NCI-H446 (cell line): ENCODE measurements around the gene CHST5.
"Not testable (repeated sequence)": the region's sequence is repeated elsewhere in the genome, so short reads cannot be mapped to it uniquely, and the experiment has no call there.

Experiments used
- DNase-seq, 2 experiments: peaks; one replicate each; lab custom pipeline; 2025; lab: John Stamatoyannopoulos, UW

The CHST5 gene

DNA sequence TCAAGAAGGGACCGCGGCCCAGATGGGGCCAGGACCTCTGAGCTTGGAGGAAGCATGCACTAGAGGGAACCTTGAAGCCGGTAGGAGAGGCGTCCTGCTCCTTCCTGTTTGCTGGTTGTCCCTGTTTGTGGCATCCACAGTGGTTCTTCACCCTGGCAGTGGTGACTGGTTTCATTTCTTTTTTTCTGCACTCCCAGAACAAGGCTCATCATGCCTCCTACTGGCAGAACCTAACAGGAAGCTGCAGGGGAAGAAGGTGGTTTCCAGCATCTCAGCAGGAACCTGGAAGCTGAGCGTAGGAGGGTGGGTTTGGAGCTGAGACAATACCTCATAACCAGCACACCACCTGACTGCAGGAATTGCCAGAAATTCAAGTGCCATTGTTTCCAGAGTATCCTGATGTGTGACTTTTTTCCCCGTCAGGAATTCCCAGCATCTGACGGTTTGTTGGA is 14.3 kb upstream of the CHST5 start:
- DNase-seq: peak in 1 of 2 experiments; percentile 9

DNA sequence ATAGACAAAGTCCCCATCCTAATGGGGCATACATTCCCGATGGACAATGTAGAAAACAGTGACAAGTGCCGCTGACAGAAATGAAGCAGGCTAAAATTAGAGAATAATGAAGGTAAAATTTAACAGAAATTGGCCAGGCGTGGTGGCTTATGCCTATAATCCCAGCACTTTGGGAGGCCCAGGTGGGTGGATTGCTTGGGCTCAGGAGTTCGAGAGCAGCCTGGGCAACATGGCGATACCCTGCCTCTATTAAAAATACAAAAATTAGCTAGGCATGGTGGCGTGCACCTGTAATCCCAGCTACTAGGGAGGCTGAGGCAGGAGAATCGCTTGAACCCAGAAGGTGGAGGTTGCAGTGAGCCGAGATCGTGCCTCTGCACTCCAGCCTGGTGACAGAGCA is 12.5 kb upstream of the CHST5 start:
- not testable (repeated sequence) for DNase-seq

DNA sequence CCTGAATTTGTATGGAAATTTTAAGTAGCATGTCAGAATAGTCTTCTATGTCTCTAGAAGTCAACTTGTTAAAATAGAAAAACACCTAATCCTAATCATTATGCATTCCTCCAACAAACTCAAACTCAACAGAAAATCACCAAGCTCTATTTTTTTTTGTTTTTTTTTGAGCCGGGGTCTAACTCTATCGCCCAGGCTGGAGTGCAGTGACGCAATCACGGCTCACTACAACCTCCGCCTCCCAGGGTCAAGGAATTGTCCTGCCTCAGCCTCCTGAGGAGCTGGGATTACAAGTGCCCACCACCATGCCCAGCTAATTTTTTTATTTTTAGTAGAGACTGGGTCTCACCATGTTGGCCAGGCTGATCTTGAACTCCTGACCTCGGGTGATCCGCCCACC is 10.4 kb upstream of the CHST5 start:
- DNase-seq: no peak

DNA sequence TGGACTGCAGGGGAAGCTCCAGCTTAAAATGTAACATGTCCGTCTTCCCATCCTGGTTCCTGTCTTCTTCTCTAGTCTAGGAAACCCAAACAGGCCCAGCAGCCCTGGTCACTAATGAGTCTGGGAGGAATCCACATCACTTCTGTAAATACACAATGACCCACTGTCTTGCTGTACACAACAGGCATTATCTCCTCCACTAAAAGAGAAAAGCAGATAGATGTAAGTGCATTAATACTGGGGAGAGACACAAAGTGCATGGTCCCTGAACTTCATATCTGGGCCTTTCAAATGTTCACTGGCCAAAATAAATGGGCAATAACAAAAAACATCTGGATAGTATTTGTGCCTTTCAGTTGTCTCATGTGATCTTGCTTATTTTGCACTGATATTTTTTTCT is 10.0 kb upstream of the CHST5 start:
- DNase-seq: not testable (repeated sequence)

DNA sequence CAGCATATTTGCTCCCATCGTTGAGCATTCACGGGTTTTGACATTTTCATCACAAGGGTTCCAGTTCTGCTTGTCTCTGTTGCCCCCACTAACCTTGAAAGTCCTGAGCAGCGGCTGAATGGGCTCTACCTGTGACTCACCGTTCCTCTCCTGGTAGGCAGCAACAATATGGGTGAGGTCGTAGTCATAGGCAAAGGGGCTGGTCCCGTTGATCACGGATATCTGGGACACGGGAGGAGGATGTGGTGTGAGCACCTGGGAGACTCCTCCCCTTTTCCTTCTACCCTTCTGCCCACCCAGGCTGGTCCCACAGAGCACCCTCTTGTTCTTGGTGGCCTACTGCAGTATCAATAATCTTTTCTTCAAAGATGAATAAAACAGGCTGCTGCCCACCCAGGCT is 6.6 kb upstream of the CHST5 start:
- DNase-seq: not testable (repeated sequence)

DNA sequence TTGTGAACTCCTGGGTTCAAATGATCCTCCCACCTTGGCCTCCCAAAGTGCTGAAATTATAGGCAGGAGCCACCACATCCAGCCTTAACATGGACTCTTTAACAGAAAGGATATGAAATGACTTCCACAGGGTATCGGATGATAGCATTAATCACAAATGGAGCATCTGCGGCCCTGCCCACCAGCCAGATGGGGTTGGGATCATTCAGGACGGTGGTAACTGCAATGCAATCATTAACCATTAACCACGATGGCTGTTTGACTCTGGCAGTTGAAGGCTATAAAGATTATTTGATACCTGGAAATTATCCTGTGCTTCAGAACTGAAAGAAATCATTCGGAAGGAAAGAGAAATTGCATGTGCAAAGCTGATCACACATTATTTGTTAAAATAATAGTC is 5.3 kb upstream of the CHST5 start:
- no peak for DNase-seq

DNA sequence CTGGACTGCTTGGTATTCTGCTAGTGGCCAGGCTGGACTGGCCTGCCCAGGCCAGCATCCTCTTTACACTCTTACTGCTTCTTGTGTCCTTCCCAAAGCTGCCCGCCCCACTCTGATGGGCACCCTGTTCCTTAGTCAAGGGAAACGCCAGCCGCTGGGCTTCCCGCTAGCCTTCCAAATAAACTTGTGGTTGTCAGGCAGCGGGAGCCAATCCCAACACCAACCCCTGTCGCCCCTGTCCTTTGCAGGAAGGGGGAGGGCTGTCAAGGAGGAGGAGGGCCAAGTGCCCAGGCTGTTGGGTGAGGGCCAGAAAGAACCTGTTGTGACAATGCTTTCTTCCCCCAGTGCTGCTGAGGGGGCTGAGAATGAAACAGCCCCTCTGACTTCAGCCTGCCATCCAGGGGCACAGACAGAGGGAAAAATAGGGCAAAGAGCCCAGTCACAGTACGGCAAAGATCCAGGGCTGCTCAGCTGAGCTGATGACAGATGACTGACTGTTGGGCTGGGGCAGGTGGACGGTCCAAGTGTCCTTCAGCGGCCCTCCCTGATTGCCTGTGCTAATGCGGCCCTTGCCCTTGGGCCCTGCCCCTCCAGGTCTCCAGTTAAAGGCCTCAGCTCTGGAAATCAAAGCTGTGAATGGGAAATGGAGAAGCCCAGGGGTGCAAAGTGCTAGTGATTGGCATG is 3.1 kb upstream of the CHST5 start:
- not testable (repeated sequence) for DNase-seq

DNA sequence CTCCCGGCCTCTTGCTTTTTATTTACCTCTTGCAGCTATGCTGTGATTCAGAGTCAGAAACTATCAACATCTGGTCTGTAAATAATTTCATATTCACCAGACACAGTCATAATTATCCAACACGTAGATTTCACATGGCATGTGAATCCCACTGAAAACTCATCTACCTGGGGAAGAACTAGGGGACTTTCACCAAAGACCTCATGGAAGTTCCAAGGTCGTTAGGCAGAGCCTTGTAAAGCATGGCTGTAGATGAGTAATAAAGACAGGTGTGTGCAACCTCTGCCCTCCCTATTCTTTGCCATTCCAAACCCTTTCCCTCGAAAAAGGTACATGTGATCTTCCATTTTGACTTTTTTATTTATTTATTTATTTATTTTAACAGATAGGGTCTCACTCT is 1.9 kb upstream of the CHST5 start:
- no peak for DNase-seq

DNA sequence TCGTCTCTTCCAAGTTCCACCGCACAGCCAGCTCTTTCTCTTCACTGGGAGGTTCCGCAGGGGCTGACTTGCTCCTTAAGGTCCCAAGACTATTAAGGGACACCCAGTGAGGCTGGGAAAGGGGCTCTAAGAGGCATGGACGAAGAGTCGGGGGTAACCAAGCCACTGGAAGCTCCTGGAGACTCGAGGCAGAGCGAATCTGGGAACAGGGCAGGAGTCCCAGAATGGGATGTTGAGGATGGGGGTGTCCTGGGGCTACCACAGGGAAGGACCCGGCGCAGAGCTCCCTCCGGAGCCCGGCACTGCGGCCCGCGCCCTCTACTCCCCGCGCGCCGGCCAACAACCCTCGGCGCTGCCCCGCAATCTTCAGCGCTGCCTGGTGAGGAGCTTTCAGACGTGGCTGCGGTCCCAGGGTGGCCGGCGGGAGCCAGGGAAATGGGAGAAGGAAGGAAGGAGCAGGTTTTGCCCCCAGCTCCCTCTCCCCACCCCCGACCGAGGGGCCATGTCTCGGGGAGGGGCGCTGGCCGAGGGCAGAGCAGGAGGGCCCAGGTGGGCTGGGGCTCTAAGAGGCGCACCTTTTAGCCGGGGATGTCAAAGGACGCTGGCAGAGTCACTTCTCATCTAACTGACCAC is 581 bp downstream of the CHST5 start:
- no peak for DNase-seq

DNA sequence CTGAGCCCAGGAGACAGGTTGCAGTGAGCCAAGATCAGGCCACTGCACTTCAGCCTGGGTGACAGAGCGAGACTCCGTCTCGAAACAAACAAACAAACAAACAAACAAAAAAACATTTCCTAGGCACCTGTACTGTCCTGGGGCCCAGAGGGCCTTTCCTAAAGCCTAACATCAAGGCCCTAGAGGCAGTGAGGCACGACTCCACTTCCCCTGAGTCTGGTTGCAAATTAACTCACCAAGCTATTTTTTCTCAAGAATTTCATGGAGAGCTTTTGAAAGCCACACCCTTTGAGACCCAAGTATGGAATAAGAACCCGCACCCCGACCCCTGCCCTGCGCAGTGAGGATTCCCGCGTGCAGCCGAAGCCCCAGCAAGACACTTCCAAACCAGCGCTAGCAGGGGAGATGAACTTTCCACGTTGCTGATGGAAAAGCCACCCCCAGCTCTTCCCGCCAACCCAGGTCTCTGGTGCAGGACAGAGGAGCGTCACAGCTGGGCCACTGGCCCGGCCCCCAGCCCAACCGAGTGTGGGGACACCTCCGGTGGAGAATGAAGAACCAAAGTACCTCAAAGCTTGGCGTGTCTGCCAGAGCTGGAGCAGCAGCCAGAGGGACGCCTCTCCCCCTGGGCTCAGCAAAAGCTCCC is 1.2 kb downstream of the CHST5 start:
- DNase-seq: no peak

DNA sequence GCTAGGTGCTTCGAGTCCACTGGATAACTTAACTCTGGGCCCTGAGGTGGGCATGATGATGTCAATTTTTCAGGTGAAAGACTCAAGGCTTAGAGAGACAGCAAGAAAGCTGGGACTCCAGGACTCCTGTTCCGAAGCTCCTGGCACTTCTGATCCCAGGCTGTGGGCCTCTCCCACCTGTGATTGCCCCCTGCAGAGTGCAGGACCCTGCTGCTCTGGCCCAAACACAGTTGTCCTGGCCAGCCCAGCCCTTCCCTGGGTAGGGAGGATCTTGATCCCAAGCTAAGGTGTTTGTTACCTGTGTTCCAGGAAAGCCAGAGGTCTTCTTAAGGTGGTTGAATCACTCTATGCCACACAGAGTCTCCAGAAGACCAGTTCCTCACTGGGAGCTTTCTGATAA is 3.1 kb downstream of the CHST5 start:
- DNase-seq: no peak

DNA sequence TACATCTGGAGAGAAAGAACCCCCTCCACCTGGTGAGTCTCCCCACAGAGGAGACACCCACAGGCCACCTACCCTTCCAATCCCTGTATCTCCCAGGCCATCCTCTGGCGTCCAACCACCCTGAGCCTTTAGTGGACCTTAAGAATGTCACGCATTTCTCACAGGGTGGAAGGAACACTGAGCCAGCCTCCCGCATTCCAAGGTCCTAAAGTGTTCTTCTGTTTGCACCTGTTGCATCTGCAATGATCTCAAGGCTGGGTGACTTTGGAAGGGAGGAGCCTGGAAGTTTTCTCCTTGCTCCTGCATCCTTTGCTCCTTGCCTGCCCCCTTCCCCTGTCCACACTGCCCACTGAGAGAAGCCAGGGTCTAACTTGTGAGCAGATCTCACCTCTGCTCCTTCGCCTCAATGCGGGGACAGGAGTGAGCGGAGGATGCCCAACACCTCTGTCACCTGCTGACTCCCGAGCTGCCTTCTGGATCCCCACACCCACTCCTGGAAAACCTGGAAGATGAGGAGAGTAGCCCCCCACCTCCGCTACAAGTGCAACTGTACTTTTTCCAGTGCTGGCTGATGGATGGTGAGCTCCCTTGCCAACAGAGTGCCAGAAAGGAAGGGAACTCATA is 3.7 kb downstream of the CHST5 start:
- no peak for DNase-seq

DNA sequence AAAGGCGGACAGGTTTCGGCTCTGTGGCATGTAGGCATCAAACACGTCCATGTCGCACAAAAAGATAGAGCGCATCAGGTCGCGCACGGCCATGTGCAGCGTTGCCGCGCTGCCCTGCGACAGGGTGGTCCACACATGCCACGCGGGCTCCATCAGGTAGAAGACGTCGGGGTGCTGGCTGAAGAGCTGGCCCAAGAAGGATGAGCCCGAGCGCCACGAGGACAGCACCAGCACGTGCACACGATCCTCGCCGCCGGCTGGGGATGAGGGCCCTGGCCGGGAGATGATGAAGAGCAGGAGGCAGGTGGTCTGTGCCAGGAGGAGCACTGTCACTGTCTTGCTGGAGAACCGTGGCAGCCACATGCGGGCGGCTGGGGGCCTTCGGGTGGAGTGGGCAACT is 5.9 kb downstream of the CHST5 start:
- no peak for DNase-seq

DNA sequence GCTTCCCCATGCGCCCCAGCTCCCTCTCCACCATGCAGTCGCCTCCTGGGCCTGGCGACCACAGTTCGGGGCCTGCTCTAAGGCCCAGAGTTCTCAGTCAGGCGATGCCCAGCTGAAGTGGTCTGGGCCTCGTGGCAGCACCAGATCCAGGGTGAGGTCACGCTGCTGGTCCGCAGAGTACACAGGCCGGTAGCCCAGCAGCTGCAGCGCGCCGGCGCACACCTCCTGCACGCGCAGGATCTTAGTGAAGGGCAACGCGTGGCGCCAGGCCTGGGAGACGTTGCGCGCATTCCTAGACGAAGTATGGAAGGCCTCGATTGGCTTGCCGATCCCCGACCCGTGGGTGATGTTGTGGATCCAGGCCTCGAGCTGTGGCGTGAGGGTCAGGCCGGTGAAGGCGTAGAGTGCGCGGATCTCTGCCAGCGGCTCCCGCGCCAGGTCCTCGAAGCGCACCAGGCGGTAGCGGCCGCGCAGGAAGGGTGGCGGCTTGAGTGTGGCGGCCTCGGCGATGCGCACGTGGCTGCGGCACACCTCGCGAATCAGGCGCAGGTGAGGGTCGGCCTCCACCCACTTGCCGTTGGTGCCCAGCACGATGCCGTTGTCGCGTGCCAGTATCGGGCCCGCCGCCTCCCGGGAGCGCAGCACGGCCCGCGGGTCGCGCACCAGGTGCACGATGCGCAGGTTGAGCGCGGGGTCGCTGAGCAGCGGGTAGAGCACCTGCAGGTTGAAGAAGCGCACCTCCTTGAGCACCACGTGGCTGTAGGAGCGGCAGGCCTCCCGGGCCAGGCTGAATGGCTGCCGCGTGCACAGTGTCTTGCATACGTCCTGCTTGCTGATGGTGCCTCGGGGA is 6.6 kb downstream of the CHST5 start:
- DNase-seq: no peak

DNA sequence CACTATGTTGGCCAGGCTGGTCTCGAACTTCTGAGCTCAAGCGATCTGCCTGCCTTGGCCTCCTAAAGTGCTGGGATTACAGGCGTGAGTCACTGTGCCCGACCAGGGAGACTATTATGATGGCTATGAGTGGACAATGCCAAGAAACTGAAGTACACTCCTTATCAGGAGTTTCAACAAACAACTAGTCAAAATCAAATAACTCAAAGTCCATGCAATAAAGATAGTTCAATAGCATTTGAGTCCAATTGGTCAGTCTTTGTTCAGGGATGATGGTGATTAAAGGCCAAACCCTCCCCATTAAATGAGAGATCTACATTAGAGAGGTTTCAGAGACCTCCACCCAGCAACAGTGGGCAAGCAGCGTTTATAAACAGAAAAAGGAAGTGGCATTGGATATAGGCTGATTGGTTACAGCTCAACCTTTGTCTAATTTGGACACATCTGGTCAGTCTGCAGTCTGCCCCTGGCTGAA is 8.0 kb downstream of the CHST5 start:
- DNase-seq: no peak

DNA sequence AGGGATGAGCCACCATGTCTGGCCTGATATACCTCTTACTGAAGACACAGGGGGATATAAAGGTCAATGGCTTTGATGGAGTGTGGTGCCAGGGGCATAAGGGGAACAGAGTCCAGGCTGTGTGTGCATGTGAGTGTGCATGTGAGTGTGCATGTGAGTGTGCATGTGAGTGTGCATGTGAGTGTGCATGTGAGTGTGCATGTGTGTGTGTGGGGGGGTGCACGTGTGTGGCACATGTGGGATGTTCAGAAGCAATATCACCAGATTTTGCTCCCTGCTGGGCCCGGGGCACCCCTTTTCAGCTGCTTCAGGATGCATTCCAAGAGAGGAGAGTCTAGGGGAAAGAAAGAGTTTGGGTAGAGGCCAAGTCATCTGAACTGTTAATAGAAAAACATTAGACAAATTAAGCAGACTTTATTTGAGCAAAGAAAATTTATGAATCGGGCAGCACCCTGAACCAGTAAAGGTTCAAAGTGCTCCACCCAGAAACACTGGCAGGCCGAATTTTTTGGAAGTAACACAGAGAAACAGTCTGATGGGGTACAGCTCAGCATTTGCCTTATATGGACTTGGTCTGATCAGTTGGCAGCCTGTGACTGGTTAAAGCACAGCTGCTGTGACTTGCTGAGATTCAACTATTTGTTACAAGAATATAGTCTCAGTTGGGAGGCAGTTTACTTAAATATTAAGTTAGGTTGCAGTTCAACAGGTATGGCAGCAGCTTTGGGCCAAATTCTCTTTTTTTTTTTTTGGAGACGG is 9.7 kb downstream of the CHST5 start:
- DNase-seq: no peak

DNA sequence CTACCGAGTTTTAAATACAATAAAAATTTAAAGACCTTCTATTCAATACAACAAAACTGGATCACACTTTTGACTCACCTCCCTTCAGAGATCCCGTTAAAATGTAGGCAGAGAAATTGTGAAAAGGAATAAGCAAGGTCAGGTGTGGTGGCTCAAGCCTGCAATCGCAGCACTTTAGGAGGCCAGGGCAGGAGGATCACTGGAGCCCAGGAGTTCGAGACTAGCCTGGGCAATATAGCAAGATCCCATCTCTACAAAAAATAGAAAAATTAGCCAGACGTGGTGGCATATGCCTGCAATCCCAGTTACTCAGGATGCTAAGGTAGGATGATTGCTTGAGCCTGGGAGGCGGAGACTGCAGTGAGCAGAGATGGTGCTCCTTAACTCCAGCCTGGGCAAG is 16.7 kb downstream of the CHST5 start:
- DNase-seq: no peak

DNA sequence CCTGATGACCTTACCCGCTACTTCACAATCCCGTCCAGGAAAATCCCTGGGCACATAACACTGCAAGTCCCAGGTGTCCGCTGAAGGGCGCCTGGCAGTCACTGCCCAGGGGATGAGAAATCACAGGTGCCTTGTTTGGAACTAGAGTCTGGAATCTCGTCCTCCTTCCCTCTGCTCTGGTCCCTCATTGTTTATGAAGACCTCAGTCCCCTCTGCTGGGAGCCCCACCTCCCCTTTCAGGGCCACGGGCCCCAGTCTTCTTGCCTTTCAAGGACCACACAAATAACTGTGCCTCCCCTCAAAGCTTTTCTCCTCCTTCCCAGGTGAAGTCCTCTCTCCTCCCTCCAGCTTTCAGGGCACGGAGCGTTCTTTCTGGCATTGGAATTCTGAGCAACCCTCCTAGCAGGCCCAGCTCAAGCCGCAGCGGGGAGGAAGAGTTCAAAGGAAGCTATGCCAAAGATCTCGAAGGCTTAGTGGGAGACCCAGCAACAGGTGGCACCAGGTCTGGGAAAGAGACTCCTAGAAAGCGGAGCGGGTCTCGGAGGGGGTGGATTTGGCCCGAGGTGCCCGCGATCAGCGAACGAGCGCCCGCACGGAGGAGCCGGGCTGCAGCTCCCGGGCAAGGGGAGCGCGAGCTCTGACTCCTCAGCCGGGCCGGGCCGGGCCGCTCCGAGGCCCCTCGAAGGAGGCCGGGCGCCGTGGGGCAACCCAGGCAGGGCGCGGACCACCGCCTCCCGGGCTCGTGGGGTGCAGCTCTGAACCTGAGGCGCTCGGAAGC is 19.5 kb downstream of the CHST5 start:
- DNase-seq: not testable (repeated sequence)

DNA sequence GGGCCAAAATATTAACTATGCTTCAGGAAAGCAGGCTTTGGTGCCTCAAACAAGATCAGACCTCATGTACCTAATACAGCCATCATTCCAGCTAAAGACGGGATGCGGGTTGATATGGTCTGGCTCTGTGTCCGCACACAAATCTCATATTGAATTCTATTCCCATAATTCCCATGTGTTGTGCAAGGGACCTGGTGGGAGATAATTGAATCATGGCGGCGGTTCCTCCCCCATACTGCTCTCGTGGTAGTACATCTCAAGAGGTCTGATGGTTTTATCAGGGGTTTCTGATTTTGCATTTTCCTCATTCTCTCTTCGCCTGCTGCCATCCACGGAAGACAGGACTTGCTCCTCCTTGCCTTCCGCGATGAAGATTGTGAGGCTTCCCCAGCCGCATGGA is 21.6 kb downstream of the CHST5 start:
- no peak for DNase-seq

DNA sequence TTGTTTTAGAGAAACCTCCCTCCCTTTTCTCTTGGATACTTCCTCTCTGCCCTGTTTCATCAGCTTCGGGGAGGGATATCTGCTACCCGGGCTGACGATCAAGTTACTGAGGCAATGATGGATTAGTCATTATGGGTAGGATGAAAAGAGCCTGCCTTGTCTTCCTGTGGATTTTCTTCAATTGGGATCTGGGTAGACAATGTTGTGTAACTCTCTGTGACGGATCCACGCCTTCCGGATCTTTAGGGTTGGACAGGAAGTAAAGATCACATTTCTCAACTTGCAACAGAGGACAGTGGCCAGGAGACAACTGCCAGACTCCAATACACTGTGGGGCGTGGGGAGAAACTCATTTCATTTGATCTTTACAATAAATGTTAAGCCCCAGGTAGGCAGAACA is 29.3 kb downstream of the CHST5 start:
- no peak for DNase-seq
